Measurements from ENCODE around the gene PLCD3.

Gene PLCD3

GRCh38 chr17:45063198-45063597 is 69.1 kb downstream of the PLCD3 start:
- CTCF ChIA-PET = interaction anchor here (1.1 to 4.6 kb wide), 7 partner anchors 8 to 88 kb away, joined by 3 to 23 read pairs (median 5); partner anchors contain the start of gene ACBD4
- POLR2A ChIA-PET = interaction anchor here (0.6 to 3.1 kb wide), 3 partner anchors 18 to 919 kb away, joined by 3 to 22 read pairs (median 4); partner anchors contain the start of gene HEXIM1
- no peak for DNase-seq (ENCODE audit: extremely low spot score)
- no peak for TF ChIP-seq CTCF (IDR thresholded peaks at IDR 0.05; ENCODE audit: control extremely low read depth, extremely low read depth, low read depth, missing control alignments)

- TF ChIP-seq CTCF (IDR thresholded peaks at IDR 0.05; ENCODE audit: control extremely low read depth, extremely low read depth, low read depth, missing control alignments) = no peak
- POLR2A ChIA-PET = interaction anchor here (0.6 to 3.1 kb wide), 5 partner anchors 10 to 93 kb away, joined by 3 to 22 read pairs (median 3); partner anchors contain the start of genes DCAKD and HEXIM1
- CTCF ChIA-PET = interaction anchor here (1.0 to 4.6 kb wide), 8 partner anchors 12 to 142 kb away, joined by 3 to 23 read pairs (median 4); partner anchors contain the start of gene ACBD4
- no peak for DNase-seq (ENCODE audit: extremely low spot score)
Measured at GRCh38 chr17:45061606-45062205, 70.6 kb downstream of the PLCD3 start.

- no peak for TF ChIP-seq CTCF (IDR thresholded peaks at IDR 0.05; ENCODE audit: control extremely low read depth, extremely low read depth, low read depth, missing control alignments)
- DNase-seq (ENCODE audit: extremely low spot score) = peak; percentile 92
- ChIA-PET POLR2A (interaction anchor here (0.5 to 3.1 kb wide), 5 partner anchors 12 to 94 kb away, joined by 3 to 22 read pairs (median 4); partner anchors contain the start of gene HEXIM1), CTCF (interaction anchor here (1.0 to 4.6 kb wide), 5 partner anchors 12 to 141 kb away, joined by 3 to 23 read pairs (median 4); partner anchors contain the start of gene ACBD4)
Measured at GRCh38 chr17:45060797-45061605, 71.3 kb downstream of the PLCD3 start, which contains the start of gene NMT1. Gene NMT1, plus strand, starts transcription at chr17:45061317. Its CDS starts 13 bp downstream, at chr17:45061330.

GRCh38 chr17:45060382-45060796 is 71.9 kb downstream of the PLCD3 start:
- no peak for TF ChIP-seq CTCF (IDR thresholded peaks at IDR 0.05; ENCODE audit: control extremely low read depth, extremely low read depth, low read depth, missing control alignments)
- CTCF ChIA-PET = interaction anchor here (1.0 to 4.6 kb wide), 4 partner anchors 11 to 140 kb away, joined by 3 to 23 read pairs (median 5); partner anchors contain the start of gene ACBD4
- POLR2A ChIA-PET = interaction anchor here (0.5 to 3.1 kb wide), 3 partner anchors 36 to 88 kb away, joined by 4 to 22 read pairs (median 5); partner anchors contain the start of gene HEXIM1

More at GRCh38 chr17:45060382-45060796, 71.9 kb downstream of the PLCD3 start:
- DNase-seq (ENCODE audit: extremely low spot score) = no peak

Measured in GM10248 (cell line).